Naive thymus-derived CD4-positive, alpha-beta T cell (primary cell): ENCODE measurements around the gene RDH11. TPM values are rescaled to one million over a fixed set of nuclear protein-coding genes. Genes with fewer than 3 reads are reported as not detected.

Source experiments
- ATAC-seq: fragments of 150-1000 bp; cut with Tn5 transposase; 2 replicates; pipeline ENCODE4 v1.10.0; 2021; ENCODE audit warnings: mild to moderate bottlenecking, moderate library complexity
- CTCF ChIA-PET: fragments of 350-600 bp; sonication (Branson Sonifier 250); formaldehyde crosslinking; loops from one replicate; lab custom pipeline; 2021; ENCODE audit warnings: antibody characterized with exemption; lab: Charles Lee
- POLR2A ChIA-PET: fragments of 350-600 bp; sonication (Branson Sonifier 250); formaldehyde crosslinking; loops from one replicate; lab custom pipeline; 2021; ENCODE audit warnings: antibody characterized with exemption, inconsistent platforms; lab: Charles Lee
- DNase-seq, 9 donors: peaks; one replicate each; pipeline versions ENCODE4 v3.0.0 to v3.0.0-alpha.2; 2020 to 2022; ENCODE audit warnings: mixed read lengths in 1 of 9
- H3K27ac ChIP-seq: one replicate; pipeline ENCODE4 v1.7.0; 2013; ENCODE audit warnings: mild to moderate bottlenecking, low read depth, low read length, moderate library complexity
- H3K27me3 ChIP-seq, 2 donors: one replicate each; pipeline ENCODE4 v1.7.0; 2013; ENCODE audit warnings: low read length in 2 of 2, mild to moderate bottlenecking in 2 of 2, moderate library complexity in 2 of 2; ENCODE audit not compliant: control insufficient read depth in 2 of 2, insufficient read depth in 2 of 2
- H3K36me3 ChIP-seq, 3 experiments: 1 replicate in 2 of 3; 2 replicates in 1 of 3; pipeline ENCODE4 v1.7.0; 2013; ENCODE audit warnings: low read length in 3 of 3, mild to moderate bottlenecking in 3 of 3, moderate library complexity in 1 of 3; ENCODE audit not compliant: insufficient read depth in 3 of 3, control insufficient read depth in 2 of 3
- H3K4me1 ChIP-seq, 2 donors: one replicate each; pipeline ENCODE4 v1.7.0; 2013; ENCODE audit warnings: low read length in 2 of 2, mild to moderate bottlenecking in 2 of 2, moderate library complexity in 1 of 2; ENCODE audit not compliant: control insufficient read depth in 2 of 2, insufficient read depth in 2 of 2
- H3K4me3 ChIP-seq: 2 replicates; pipeline ENCODE4 v1.7.0; 2013; ENCODE audit warnings: mild to moderate bottlenecking, low read length
- H3K9me3 ChIP-seq, 3 experiments: 1 replicate in 2 of 3; 2 replicates in 1 of 3; pipeline ENCODE4 v1.7.0; 2013; ENCODE audit warnings: low read length in 3 of 3; ENCODE audit not compliant: control insufficient read depth in 2 of 3
- H3K27ac Mint-ChIP-seq, 9 donors: one replicate each; pipeline ENCODE4 v1.8.0; 2020 to 2022; ENCODE audit warnings: mixed read lengths in 9 of 9, mild to moderate bottlenecking in 8 of 9, moderate library complexity in 5 of 9, inconsistent platforms in 2 of 9
- H3K27me3 Mint-ChIP-seq, 5 donors: one replicate each; pipeline ENCODE4 v1.8.0; 2021 to 2022; ENCODE audit warnings: mixed read lengths in 5 of 5, mild to moderate bottlenecking in 1 of 5
- H3K36me3 Mint-ChIP-seq, 5 donors: one replicate each; pipeline ENCODE4 v1.8.0; 2020 to 2022; ENCODE audit warnings: mixed read lengths in 5 of 5, mild to moderate bottlenecking in 3 of 5, inconsistent platforms in 1 of 5
- H3K4me1 Mint-ChIP-seq, 7 donors: one replicate each; pipeline ENCODE4 v1.8.0; 2020 to 2022; ENCODE audit warnings: mixed read lengths in 7 of 7, mild to moderate bottlenecking in 3 of 7, inconsistent platforms in 1 of 7
- H3K4me3 Mint-ChIP-seq, 10 donors: one replicate each; pipeline ENCODE4 v1.8.0; 2020 to 2022; ENCODE audit warnings: mild to moderate bottlenecking in 10 of 10, mixed read lengths in 10 of 10, moderate library complexity in 6 of 10, inconsistent platforms in 2 of 10
- H3K9me3 Mint-ChIP-seq, 11 donors: one replicate each; pipeline ENCODE4 v1.8.0; 2020 to 2022; ENCODE audit warnings: mixed read lengths in 11 of 11, mild to moderate bottlenecking in 4 of 11, inconsistent platforms in 1 of 11, moderate library complexity in 1 of 11
- intact Hi-C, 2 donors: fragments of 100-400 bp; cut with micrococcal nuclease; formaldehyde crosslinking; loops; one replicate each; pipeline ENCODE4 v1.15.1; 2023
- polyA plus RNA-seq, 2 donors: library from polyadenylated mRNA; unstranded; fragments of 300-500 nt; fragmentation: Illumina TruSeq; gene quantifications; one replicate each; pipeline ENCODE4 v1.2.3, GENCODE V29; 2021
- total RNA-seq, 6 experiments: library from RNA in 5 of 6; stranded (reverse) in 5 of 6; gene quantifications; 1 replicate in 5 of 6; 2 replicates in 1 of 6; pipeline ENCODE4 v1.2.3 and lab custom pipeline; 2021 to 2026

The RDH11 gene
- total and polyA plus RNA-seq, 7 experiments from 2014 or later, result 22.3 to 96.8 (median 43.3) TPM

- Mint-ChIP-seq H3K4me3 (peak overlapping the region in 1 of 10 donors; percentile 35), H3K9me3 (no peaks in the 10 kb centered on the region), H3K27me3 (no peaks in the 10 kb centered on the region), H3K27ac (peak overlapping the region in 2 of 9 donors; percentile 72 to 73), H3K4me1 (peaks cover 13 to 43% (median 29%) of the 10 kb centered on the region in 7 donors), H3K36me3 (peaks cover 8 to 33% (median 13%) of the 10 kb centered on the region in 5 donors)
- ChIA-PET POLR2A (no interaction called here), CTCF (interaction anchor here (0.6 kb wide), 1 partner anchor 8 kb away, joined by 3 read pairs; no protein-coding TSS in a partner anchor)
- ATAC-seq, result peak; percentile 88
- H3K27me3 ChIP-seq, result no peaks in the 10 kb centered on the region
- no peak overlapping the region for H3K27ac ChIP-seq
- no peak for DNase-seq
- intact Hi-C loops, result no loop called here
- H3K4me3 ChIP-seq, result no peak overlapping the region
- peaks cover 0 to 38% (median 9%) of the 10 kb centered on the region in 3 experiments for H3K36me3 ChIP-seq
- no peaks in the 10 kb centered on the region for H3K9me3 ChIP-seq
- H3K4me1 ChIP-seq, result peaks cover 3% of the 10 kb centered on the region in 2 donors
Measured at GRCh38 chr14:67680121-67680602, 15.4 kb downstream of the RDH11 start.

DNA sequence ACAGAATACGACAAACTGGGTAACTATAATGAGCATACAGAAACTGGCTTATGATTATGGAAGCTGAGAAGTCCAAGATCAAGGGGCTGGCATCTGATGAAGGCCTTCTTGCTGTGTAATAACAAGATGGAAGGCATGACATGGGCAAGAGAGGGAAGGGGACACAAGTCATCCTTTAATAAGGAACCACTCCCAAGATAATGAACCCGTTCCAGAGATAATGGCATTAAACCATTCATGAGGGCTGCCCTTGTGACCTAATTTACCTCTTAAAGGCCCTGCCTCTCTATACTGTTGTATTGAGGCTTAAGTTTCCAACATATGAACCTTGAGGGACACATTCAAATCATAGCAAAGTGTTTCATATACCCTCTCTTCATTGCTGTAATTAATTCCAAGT lies 16.6 kb downstream of the RDH11 start:
- ATAC-seq, result no peak
- Histone ChIP-seq H3K27ac (no peak overlapping the region), H3K27me3 (no peaks in the 10 kb centered on the region), H3K4me3 (no peak overlapping the region), H3K4me1 (peaks cover 3 to 6% of the 10 kb centered on the region in 2 donors), H3K36me3 (peaks cover 0 to 39% (median 4%) of the 10 kb centered on the region in 3 experiments), H3K9me3 (no peaks in the 10 kb centered on the region)
- no peak for DNase-seq
- Mint-ChIP-seq H3K27me3 (no peaks in the 10 kb centered on the region), H3K36me3 (peaks cover 5 to 26% (median 11%) of the 10 kb centered on the region in 5 donors), H3K27ac (no peak overlapping the region), H3K4me3 (no peak overlapping the region), H3K4me1 (peaks cover 10 to 41% (median 27%) of the 10 kb centered on the region in 7 donors), H3K9me3 (no peaks in the 10 kb centered on the region)
- POLR2A ChIA-PET, result interaction anchor here (0.9 kb wide), 1 partner anchor 1719 kb away, joined by 4 read pairs; the partner anchor contains the start of genes ERH and SLC39A9
- intact Hi-C loops, result no loop called here
- CTCF ChIA-PET, result interaction anchor here (2.5 kb wide), 1 partner anchor 26 kb away, joined by 11 read pairs; no protein-coding TSS in a partner anchor

- POLR2A ChIA-PET, result interaction anchor here (0.6 to 3.1 kb wide), 5 partner anchors 17 to 75 kb away, joined by 3 to 14 read pairs (median 7); partner anchors contain the start of genes PIGH and RDH11
- H3K27me3 Mint-ChIP-seq, result no peaks in the 10 kb centered on the region
- H3K4me3 ChIP-seq, result peak overlapping the region; percentile 65
Measured at GRCh38 chr14:67675219-67675582, 20.4 kb downstream of the RDH11 start.

GRCh38 chr14:67674480-67675218 lies 20.9 kb downstream of the RDH11 start, which contains the start of gene VTI1B:
VTI1B (minus strand) TSS chr14:67674632; CDS start chr14:67674489, 143 bp downstream.
- Histone ChIP-seq H3K9me3 (no peaks in the 10 kb centered on the region), H3K27ac (peak within 1 kb of the TSS; percentile 95), H3K4me1 (peaks cover 17 to 21% of the 10 kb centered on the region in 2 donors), H3K4me3 (peak within 1 kb of the TSS; percentile 65), H3K27me3 (no peaks in the 10 kb centered on the region), H3K36me3 (peaks cover 0 to 21% (median 4%) of the 10 kb centered on the region in 3 experiments)
- peak within 1 kb of the TSS; percentile 82 to 96 (median 92) for H3K27ac Mint-ChIP-seq
- DNase-seq (peak; percentile 71 to 84 (median 80)), ATAC-seq (peak; percentile 95)
- POLR2A ChIA-PET, result interaction anchor here (0.6 to 3.1 kb wide), 9 partner anchors 8 to 74 kb away, joined by 3 to 14 read pairs (median 5); partner anchors contain the start of genes PIGH and RDH11
- intact Hi-C loops, result loop anchor here (1.0 to 2.0 kb wide), 12 partner anchors 21 to 1936 kb away; partner anchors contain the start of genes ATP6V1D (in 2 of the 2), PIGH (in 2 of the 2), RDH11 (in 2 of the 2) and ARG2 (in 1 of the 2)
- CTCF ChIA-PET, result interaction anchor here (1.1 to 1.9 kb wide), 2 partner anchors 29 to 56 kb away, joined by 3 to 8 read pairs; no protein-coding TSS in a partner anchor
- peaks cover 22 to 62% (median 55%) of the 10 kb centered on the region in 7 donors for H3K4me1 Mint-ChIP-seq
- no peaks in the 10 kb centered on the region for H3K27me3 Mint-ChIP-seq
- H3K4me3 Mint-ChIP-seq, result peak within 1 kb of the TSS; percentile 91 to 96 (median 93)
- H3K9me3 Mint-ChIP-seq, result no peaks in the 10 kb centered on the region
- peaks cover 0 to 10% (median 5%) of the 10 kb centered on the region in 5 donors for H3K36me3 Mint-ChIP-seq

More at GRCh38 chr14:67675219-67675582, 20.4 kb downstream of the RDH11 start:
- DNase-seq (no peak), ATAC-seq (no peak)
- peak overlapping the region; percentile 66 to 96 (median 92) for H3K27ac Mint-ChIP-seq
- Histone ChIP-seq H3K36me3 (peaks cover 0 to 21% (median 4%) of the 10 kb centered on the region in 3 experiments), H3K9me3 (no peaks in the 10 kb centered on the region), H3K27ac (peak overlapping the region; percentile 95), H3K27me3 (no peaks in the 10 kb centered on the region), H3K4me1 (peaks cover 17 to 21% of the 10 kb centered on the region in 2 donors)
- CTCF ChIA-PET, result interaction anchor here (1.1 kb wide), 1 partner anchor 29 kb away, joined by 3 read pairs; no protein-coding TSS in a partner anchor
- peaks cover 0 to 10% (median 5%) of the 10 kb centered on the region in 5 donors for H3K36me3 Mint-ChIP-seq
- intact Hi-C loops, result loop anchor here (2.0 kb wide), 3 partner anchors 30 to 1936 kb away; partner anchors contain the start of genes PIGH (in 1 of the 2) and SUSD6 (in 1 of the 2)
- H3K9me3 Mint-ChIP-seq, result no peaks in the 10 kb centered on the region
- H3K4me3 Mint-ChIP-seq, result peak overlapping the region; percentile 89 to 96 (median 93)
- peaks cover 20 to 57% (median 50%) of the 10 kb centered on the region in 7 donors for H3K4me1 Mint-ChIP-seq

GRCh38 chr14:67674139-67674479 lies 21.5 kb downstream of the RDH11 start:
- POLR2A ChIA-PET, result interaction anchor here (0.6 to 3.1 kb wide), 6 partner anchors 8 to 74 kb away, joined by 3 to 14 read pairs (median 6); partner anchors contain the start of genes PIGH and RDH11
- H3K27me3 Mint-ChIP-seq, result no peaks in the 10 kb centered on the region
- H3K4me3 ChIP-seq, result peak overlapping the region; percentile 65
- peak overlapping the region; percentile 95 for H3K27ac ChIP-seq
- no peaks in the 10 kb centered on the region for H3K9me3 Mint-ChIP-seq
- H3K36me3 ChIP-seq, result peaks cover 0 to 21% (median 4%) of the 10 kb centered on the region in 3 experiments
- no peaks in the 10 kb centered on the region for H3K27me3 ChIP-seq
- peak overlapping the region; percentile 91 to 96 (median 93) for H3K4me3 Mint-ChIP-seq
- CTCF ChIA-PET, result interaction anchor here (1.1 to 1.9 kb wide), 2 partner anchors 30 to 55 kb away, joined by 3 to 8 read pairs; no protein-coding TSS in a partner anchor
- H3K27ac Mint-ChIP-seq, result peak overlapping the region; percentile 76 to 96 (median 88)
- H3K4me1 Mint-ChIP-seq, result peaks cover 25 to 67% (median 61%) of the 10 kb centered on the region in 7 donors
- H3K4me1 ChIP-seq, result peaks cover 17 to 21% of the 10 kb centered on the region in 2 donors
- no peaks in the 10 kb centered on the region for H3K9me3 ChIP-seq
- DNase-seq (peak in 3 of 9 donors; percentile 45 to 72 (median 48)), ATAC-seq (peak; percentile 71)
- intact Hi-C loops, result loop anchor here (1.0 to 2.0 kb wide), 12 partner anchors 21 to 1937 kb away; partner anchors contain the start of genes ATP6V1D (in 2 of the 2), PIGH (in 2 of the 2), RDH11 (in 2 of the 2) and ARG2 (in 1 of the 2)
- H3K36me3 Mint-ChIP-seq, result peaks cover 0 to 10% (median 5%) of the 10 kb centered on the region in 5 donors
